ENCODE data around the gene LAPTM4A. TPM values are rescaled to one million over a fixed set of nuclear protein-coding genes. Genes with fewer than 3 reads are reported as not detected.

LAPTM4A gene
- total RNA-seq, 1 donor from 2014 or later, result 227 TPM

Other genes starting within 250 kb of the LAPTM4A start
- gene TTC32, start 149.6 kb downstream of the LAPTM4A start, total RNA-seq, result 19.3 TPM
- 20.6 TPM for gene WDR35, start 61.5 kb downstream of the LAPTM4A start, total RNA-seq
- 2.2 TPM for gene MATN3, start 39.0 kb downstream of the LAPTM4A start, total RNA-seq
- gene SDC1, start 173.5 kb upstream of the LAPTM4A start, total RNA-seq, result 480 TPM

Measured in ureter (tissue), 1 donor.